MM.1S (cell line): ENCODE results near the gene SH2D2A.

ENCODE experiments used
- DNase-seq: peaks from one replicate; pipeline ENCODE4 v3.0.0-alpha.2; 2015
- H2AFZ ChIP-seq: fragments of 300-600 bp; sonication (generic); 2 replicates; pipeline ENCODE4 v1.6.0; 2016; ENCODE audit warnings: antibody characterized with exemption, low read length
- H3F3A ChIP-seq: fragments of 300-600 bp; sonication (generic); 2 replicates; pipeline ENCODE4 v1.6.1; 2016; ENCODE audit warnings: mild to moderate bottlenecking, antibody characterized with exemption, low read length, moderate library complexity, mixed read lengths; ENCODE audit not compliant: insufficient read depth
- H3K27ac ChIP-seq: fragments of 300-600 bp; sonication (generic); 2 replicates; pipeline ENCODE4 v1.5.1; 2016; ENCODE audit warnings: mild to moderate bottlenecking, low read length
- H3K27me3 ChIP-seq: fragments of 300-600 bp; sonication (generic); replicated peaks from 2 replicates; pipeline ENCODE4 v1.6.0; 2016; ENCODE audit warnings: low read length; ENCODE audit not compliant: insufficient read depth
- H3K36me3 ChIP-seq: fragments of 300-600 bp; sonication (generic); replicated peaks from 2 replicates; pipeline ENCODE4 v1.6.1; 2016; ENCODE audit warnings: mild to moderate bottlenecking, low read length, mixed read lengths; ENCODE audit not compliant: insufficient read depth
- H3K4me1 ChIP-seq: fragments of 300-600 bp; sonication (generic); 2 replicates; pipeline ENCODE4 v1.6.1; 2016; ENCODE audit warnings: low read length, mixed read lengths
- H3K4me2 ChIP-seq: fragments of 300-600 bp; sonication (generic); 2 replicates; pipeline ENCODE4 v1.6.0; 2016; ENCODE audit warnings: low read depth, low read length
- H3K4me3 ChIP-seq: fragments of 300-600 bp; sonication (generic); 2 replicates; pipeline ENCODE4 v1.5.1; 2016; ENCODE audit warnings: low read length, mixed read lengths
- H3K79me2 ChIP-seq: fragments of 300-600 bp; sonication (generic); 2 replicates; pipeline ENCODE4 v1.6.1; 2016; ENCODE audit warnings: mixed run types, low read length, mixed read lengths
- H3K9ac ChIP-seq: fragments of 300-600 bp; sonication (generic); 2 replicates; pipeline ENCODE4 v1.6.1; 2016; ENCODE audit warnings: low read length, mixed read lengths
- H3K9me2 ChIP-seq: fragments of 300-600 bp; sonication (generic); replicated peaks from 2 replicates; pipeline ENCODE4 v1.6.1; 2016; ENCODE audit warnings: mild to moderate bottlenecking, low read length, mixed read lengths; ENCODE audit not compliant: insufficient read depth
- H3K9me3 ChIP-seq: fragments of 300-600 bp; sonication (generic); replicated peaks from 2 replicates; pipeline ENCODE4 v1.6.1; 2016; ENCODE audit warnings: mild to moderate bottlenecking, low read length, mixed read lengths; ENCODE audit not compliant: insufficient read depth
- H4K20me1 ChIP-seq: fragments of 300-600 bp; sonication (generic); 2 replicates; pipeline ENCODE4 v1.6.1; 2016; ENCODE audit warnings: mild to moderate bottlenecking, low read length, moderate library complexity, mixed read lengths; ENCODE audit not compliant: insufficient read depth
- CTCF ChIP-seq: fragments of 300-600 bp; sonication (generic); IDR thresholded peaks from 2 replicates; pipeline ENCODE4 v1.5.1; 2016; ENCODE audit warnings: antibody characterized with exemption, low read length, mixed read lengths
- EZH2 ChIP-seq: fragments of 300-600 bp; sonication (generic); optimal IDR thresholded peaks from 2 replicates; pipeline ENCODE3; 2017; ENCODE audit warnings: low read depth, mild to moderate bottlenecking, antibody characterized with exemption, low read length, mixed read lengths
- EZH2phosphoT487 ChIP-seq: fragments of 300-600 bp; sonication (generic); IDR thresholded peaks from 2 replicates; pipeline ENCODE4 v1.6.1; 2018; ENCODE audit warnings: antibody characterized with exemption, low read length

Gene SH2D2A

GRCh38 chr1:156845953-156846545 is 29.4 kb upstream of the SH2D2A start:
- H3K27me3 ChIP-seq = peaks cover 62% of the 10 kb centered on the region
- no peak overlapping the region for H3K4me2 ChIP-seq
- no peak overlapping the region for H3K9ac ChIP-seq
- H3K79me2 ChIP-seq = no peaks in the 10 kb centered on the region
- no peak overlapping the region for H3K27ac ChIP-seq
- TF ChIP-seq EZH2 (no peak), CTCF (no peak), EZH2phosphoT487 (no peak)
- no peak for DNase-seq
- H3K9me3 ChIP-seq = no peaks in the 10 kb centered on the region
- H3K9me2 ChIP-seq = no peaks in the 10 kb centered on the region
- H3K4me1 ChIP-seq = no peaks in the 10 kb centered on the region
- H3K36me3 ChIP-seq = no peaks in the 10 kb centered on the region
- H3K4me3 ChIP-seq = no peak overlapping the region
- no peak overlapping the region for H2AFZ ChIP-seq
- H3F3A ChIP-seq = no peaks in the 10 kb centered on the region
- no peaks in the 10 kb centered on the region for H4K20me1 ChIP-seq

GRCh38 chr1:156845055-156845952 is 28.7 kb upstream of the SH2D2A start:
- no peaks in the 10 kb centered on the region for H4K20me1 ChIP-seq
- DNase-seq = no peak
- H2AFZ ChIP-seq = no peak overlapping the region
- no peaks in the 10 kb centered on the region for H3K79me2 ChIP-seq
- no peak overlapping the region for H3K27ac ChIP-seq
- H3K9ac ChIP-seq = no peak overlapping the region
- no peaks in the 10 kb centered on the region for H3K9me2 ChIP-seq
- H3K9me3 ChIP-seq = no peaks in the 10 kb centered on the region
- H3K27me3 ChIP-seq = peaks cover 68% of the 10 kb centered on the region
- no peaks in the 10 kb centered on the region for H3F3A ChIP-seq
- no peak overlapping the region for H3K4me3 ChIP-seq
- TF ChIP-seq EZH2 = no peak
- no peak for TF ChIP-seq EZH2phosphoT487
- no peak for TF ChIP-seq CTCF
- H3K4me2 ChIP-seq = peak overlapping the region; percentile 17; the same call in 1 of the 2 replicates
- no peaks in the 10 kb centered on the region for H3K4me1 ChIP-seq
- H3K36me3 ChIP-seq = no peaks in the 10 kb centered on the region

GRCh38 chr1:156844638-156845037 is 28.0 kb upstream of the SH2D2A start:
- no peaks in the 10 kb centered on the region for H3F3A ChIP-seq
- no peaks in the 10 kb centered on the region for H4K20me1 ChIP-seq
- H3K27me3 ChIP-seq = peaks cover 69% of the 10 kb centered on the region
- no peak overlapping the region for H3K9ac ChIP-seq
- no peak overlapping the region for H3K27ac ChIP-seq
- H3K4me3 ChIP-seq = no peak overlapping the region
- H2AFZ ChIP-seq = no peak overlapping the region
- H3K79me2 ChIP-seq = no peaks in the 10 kb centered on the region
- TF ChIP-seq EZH2 (no peak), EZH2phosphoT487 (no peak), CTCF (no peak)
- DNase-seq = no peak
- 0 out of 2 replicates have a peak overlapping the region, but pooled peaks have one; percentile 17 for H3K4me2 ChIP-seq
- no peaks in the 10 kb centered on the region for H3K36me3 ChIP-seq
- H3K9me3 ChIP-seq = no peaks in the 10 kb centered on the region
- no peaks in the 10 kb centered on the region for H3K4me1 ChIP-seq
- no peaks in the 10 kb centered on the region for H3K9me2 ChIP-seq
